Epithelial cell of umbilical artery (primary cell): Measurements from ENCODE around the gene GIPC2. TPM values are rescaled to one million over a fixed set of nuclear protein-coding genes. Genes with fewer than 3 reads are reported as not detected.

Experiments used
- total RNA-seq: library from RNA; depleted of rRNA; stranded (reverse); fragments of >200 nt; gene quantifications from 2 replicates; pipeline ENCODE4 v1.2.3, GENCODE V29; 2014

GIPC2 gene
- 12.7 and 29.3 TPM in 2 replicates for total RNA-seq

GRCh38 chr1:78045926-78046778 lies at the start of gene GIPC2:
TSS of gene GIPC2 (plus strand) at chr1:78045966. CDS start at chr1:78046095, 129 bp downstream.

GRCh38 chr1:78004719-78005447 lies 40.9 kb upstream of the GIPC2 start, which contains the start of gene DNAJB4:
TSS of gene DNAJB4 (plus strand) at chr1:78004939. CDS start at chr1:78005111, 172 bp downstream.

Other genes with a start within 250 kb of the GIPC2 start
- 1.6 and 3.0 TPM in 2 replicates for gene NEXN, start 157.3 kb upstream of the GIPC2 start, total RNA-seq
- 121 and 158 TPM in 2 replicates for gene FUBP1, start 66.9 kb upstream of the GIPC2 start, total RNA-seq
- 131 and 237 TPM in 2 replicates for gene DNAJB4, start 41.0 kb upstream of the GIPC2 start, total RNA-seq